Lung (tissue), 12 donors: ENCODE data around the gene MT1F. TPM values are rescaled to one million over a fixed set of nuclear protein-coding genes. Genes with fewer than 3 reads are reported as not detected.
A peak's percentile ranks its signal among the peaks of the same experiment; 100 is the strongest.

Experiments used
- ATAC-seq: fragments of 200-7000 bp; cut with Tn5 transposase; one replicate; pipeline ENCODE4 v1.9.1; 2020; ENCODE audit warnings: moderate number of reproducible peaks; ENCODE audit not compliant: insufficient read depth, low FRiP score
- DNase-seq, 3 donors: peaks; one replicate each; pipeline ENCODE4 v3.0.0-alpha.2; 2013 to 2017
- H3K27ac ChIP-seq, 2 donors: one replicate each; pipeline ENCODE4 v1.5.1; 2013; ENCODE audit warnings: mild to moderate bottlenecking in 2 of 2, moderate library complexity in 2 of 2, control low read depth in 1 of 2, inconsistent platforms in 1 of 2, low read depth in 1 of 2, low read length in 1 of 2
- H3K27me3 ChIP-seq, 3 donors: one replicate each; pipeline ENCODE4 v1.5.1; 2013; ENCODE audit warnings: low read length in 2 of 3; ENCODE audit not compliant: control insufficient read depth in 3 of 3, insufficient read depth in 3 of 3
- H3K36me3 ChIP-seq, 4 donors: one replicate each; pipeline ENCODE4 v1.5.1; 2013; ENCODE audit warnings: low read length in 4 of 4, mild to moderate bottlenecking in 1 of 4, moderate library complexity in 1 of 4; ENCODE audit not compliant: control insufficient read depth in 4 of 4, insufficient read depth in 4 of 4
- H3K4me1 ChIP-seq, 5 donors: one replicate each; pipeline ENCODE4 v1.5.1; 2013; ENCODE audit warnings: low read length in 5 of 5, mild to moderate bottlenecking in 2 of 5, moderate library complexity in 1 of 5; ENCODE audit not compliant: control insufficient read depth in 5 of 5, insufficient read depth in 5 of 5
- H3K4me3 ChIP-seq: one replicate; pipeline ENCODE4 v1.5.1; 2013; ENCODE audit warnings: mild to moderate bottlenecking, control low read depth, moderate library complexity
- H3K9ac ChIP-seq, 2 donors: one replicate each; pipeline ENCODE4 v1.5.1; 2013; ENCODE audit warnings: low read length in 2 of 2, control low read depth in 1 of 2; ENCODE audit not compliant: insufficient read depth in 1 of 2
- H3K9me3 ChIP-seq, 4 donors: one replicate each; pipeline ENCODE4 v1.5.1; 2013; ENCODE audit warnings: low read length in 3 of 4, mild to moderate bottlenecking in 1 of 4, moderate library complexity in 1 of 4; ENCODE audit not compliant: control insufficient read depth in 4 of 4, insufficient read depth in 3 of 4
- WGBS, 2 donors: extraction: QIAGEN DNeasy Blood & Tissue Kit; methylation state at CpG; one replicate each; pipeline ENCODE4 v1.1.7; 2013; 5-methylcytosine and 5-hydroxymethylcytosine counted together
- polyA plus RNA-seq, 2 donors: library from polyadenylated mRNA; stranded (reverse); fragments of 200-250 nt; gene quantifications; one replicate each; pipeline ENCODE4 v1.2.1, GENCODE V29; 2013
- total RNA-seq, 2 donors: library from RNA; depleted of rRNA in 1 of 2; stranded (reverse); fragments of >200 nt in 1 of 2; gene quantifications; one replicate each; pipeline ENCODE4 v1.2.1, GENCODE V29; 2014 to 2021
- TF ChIP-seq, protein P1 (sequence below): IDR thresholded peaks from 2 replicates; pipeline ENCODE4 v1.5.1; 2012; ENCODE audit warnings: mild to moderate bottlenecking; ENCODE audit errors: control extremely low read depth, extremely low read depth
- donor health status: control.
- donor health status: control.
- donor health status: Bipolar disorder and iron deficiency.
- donor health status: healthy.
- donor health status: DM: yes; HTN: yes; CAD: no.

MT1F gene
- total and polyA plus RNA-seq, 4 donors, result 3.6 to 42.0 (median 20.9) TPM

DNA sequence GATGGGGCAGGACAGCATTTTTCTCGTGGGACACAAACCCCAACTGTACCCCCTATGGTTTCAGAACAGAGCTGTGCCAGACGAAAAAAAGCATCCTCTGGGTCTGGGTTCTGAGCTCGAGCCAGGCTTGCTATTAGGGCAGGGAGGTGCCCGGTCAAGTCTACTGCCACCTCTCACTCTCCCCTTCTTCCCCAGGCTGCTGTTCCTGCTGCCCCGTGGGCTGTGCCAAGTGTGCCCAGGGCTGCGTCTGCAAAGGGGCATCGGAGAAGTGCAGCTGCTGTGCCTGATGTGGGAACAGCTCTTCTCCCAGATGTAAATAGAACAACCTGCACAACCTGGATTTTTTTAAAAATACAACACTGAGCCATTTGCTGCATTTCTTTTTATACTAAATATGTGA, 31.1 kb upstream of the MT1F start:
- TF ChIP-seq, protein P1, sequence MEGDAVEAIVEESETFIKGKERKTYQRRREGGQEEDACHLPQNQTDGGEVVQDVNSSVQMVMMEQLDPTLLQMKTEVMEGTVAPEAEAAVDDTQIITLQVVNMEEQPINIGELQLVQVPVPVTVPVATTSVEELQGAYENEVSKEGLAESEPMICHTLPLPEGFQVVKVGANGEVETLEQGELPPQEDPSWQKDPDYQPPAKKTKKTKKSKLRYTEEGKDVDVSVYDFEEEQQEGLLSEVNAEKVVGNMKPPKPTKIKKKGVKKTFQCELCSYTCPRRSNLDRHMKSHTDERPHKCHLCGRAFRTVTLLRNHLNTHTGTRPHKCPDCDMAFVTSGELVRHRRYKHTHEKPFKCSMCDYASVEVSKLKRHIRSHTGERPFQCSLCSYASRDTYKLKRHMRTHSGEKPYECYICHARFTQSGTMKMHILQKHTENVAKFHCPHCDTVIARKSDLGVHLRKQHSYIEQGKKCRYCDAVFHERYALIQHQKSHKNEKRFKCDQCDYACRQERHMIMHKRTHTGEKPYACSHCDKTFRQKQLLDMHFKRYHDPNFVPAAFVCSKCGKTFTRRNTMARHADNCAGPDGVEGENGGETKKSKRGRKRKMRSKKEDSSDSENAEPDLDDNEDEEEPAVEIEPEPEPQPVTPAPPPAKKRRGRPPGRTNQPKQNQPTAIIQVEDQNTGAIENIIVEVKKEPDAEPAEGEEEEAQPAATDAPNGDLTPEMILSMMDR, result no peak
- H3K27me3 ChIP-seq, result peaks cover 0 to 34% (median 22%) of the 10 kb centered on the region in 3 donors
- no peak overlapping the region for H3K9ac ChIP-seq
- H3K4me3 ChIP-seq, result peak overlapping the region; percentile 55
- ATAC-seq, result no peak
- H3K4me1 ChIP-seq, result peaks cover 0 to 13% (median 0%) of the 10 kb centered on the region in 5 donors
- peak overlapping the region; percentile 91 to 94 for H3K27ac ChIP-seq
- DNase-seq, result no peak
- no peaks in the 10 kb centered on the region for H3K36me3 ChIP-seq
- H3K9me3 ChIP-seq, result peaks cover 0 to 1% (median 0%) of the 10 kb centered on the region in 4 donors
- WGBS, 2 donors, result 52 to 61% methylated on average over 7 of the region's 7 CpGs

DNA sequence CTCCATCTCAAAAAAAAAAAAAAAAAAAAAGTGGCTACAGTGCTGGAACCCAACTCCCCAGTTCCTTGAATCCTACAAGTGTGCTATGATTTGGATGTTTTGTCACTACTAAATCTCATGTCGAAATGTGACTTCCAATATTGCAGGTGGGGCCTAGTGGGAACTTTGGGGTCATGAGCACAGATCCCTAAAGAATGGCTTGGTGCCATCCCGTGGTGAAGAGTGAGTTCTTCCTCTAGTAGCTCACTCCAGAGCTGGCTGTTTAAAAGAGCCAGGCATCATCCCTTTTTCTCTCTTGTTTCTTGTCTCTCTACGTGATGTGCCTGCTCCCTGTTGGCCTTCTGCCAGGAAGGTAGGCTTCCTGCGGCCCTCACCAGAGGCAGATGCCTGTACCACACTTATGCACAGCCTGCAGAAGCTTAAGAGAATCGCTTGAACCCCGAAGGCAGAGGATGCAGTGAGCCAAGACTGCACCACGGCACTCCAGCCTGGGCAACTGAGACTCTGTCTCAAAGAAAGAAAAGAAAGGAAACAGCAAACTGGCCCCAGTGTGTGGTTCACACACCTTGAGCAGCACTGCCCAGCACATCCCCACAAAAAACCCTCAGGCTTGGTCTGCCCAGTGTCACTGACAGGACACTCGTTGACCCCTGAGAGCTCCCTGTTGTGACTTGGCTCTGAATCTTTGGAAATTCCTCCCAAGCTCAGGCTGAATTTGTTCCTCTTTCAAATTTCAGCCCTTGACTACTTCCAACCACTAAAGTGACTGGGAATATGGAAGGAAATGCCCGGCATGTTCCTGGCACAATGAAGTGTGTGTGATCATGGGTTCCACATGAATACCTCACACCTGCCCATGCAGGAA, 29.0 kb upstream of the MT1F start:
- Histone ChIP-seq H3K9ac (no peak overlapping the region), H3K27me3 (peaks cover 0 to 51% (median 36%) of the 10 kb centered on the region in 3 donors), H3K36me3 (no peaks in the 10 kb centered on the region), H3K4me3 (no peak overlapping the region), H3K4me1 (peaks cover 0 to 21% (median 0%) of the 10 kb centered on the region in 5 donors), H3K27ac (peak overlapping the region in 1 of 2 donors; percentile 3), H3K9me3 (peaks cover 0 to 1% (median 0%) of the 10 kb centered on the region in 4 donors)
- TF ChIP-seq, protein P1, result no peak
- WGBS, 2 donors, result 76 to 79% methylated on average over 9 of the region's 9 CpGs
- ATAC-seq (no peak), DNase-seq (no peak)

DNA sequence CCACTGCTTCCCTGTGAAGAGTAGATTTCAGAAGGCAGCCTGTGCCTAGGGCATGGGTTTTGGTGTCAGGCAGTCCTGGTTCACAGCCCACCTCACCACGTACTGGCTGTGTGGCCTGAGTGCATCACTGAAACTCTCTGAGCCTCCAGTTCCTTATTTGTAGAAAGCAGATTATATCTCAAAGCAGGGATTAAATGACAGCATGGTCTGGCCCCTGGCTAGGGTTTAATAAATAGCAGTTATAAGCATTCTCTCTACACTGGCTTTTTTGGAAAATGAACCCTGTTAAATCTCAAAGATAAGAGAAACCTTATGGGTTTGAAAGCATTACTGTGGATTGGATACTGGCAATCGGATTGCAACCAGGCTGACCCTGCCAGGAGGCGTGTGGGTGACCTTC, 28.2 kb upstream of the MT1F start:
- Histone ChIP-seq H3K9ac (no peak overlapping the region), H3K27me3 (peaks cover 0 to 56% (median 44%) of the 10 kb centered on the region in 3 donors), H3K27ac (no peak overlapping the region), H3K9me3 (peaks cover 0 to 1% (median 0%) of the 10 kb centered on the region in 4 donors), H3K36me3 (no peaks in the 10 kb centered on the region), H3K4me3 (no peak overlapping the region), H3K4me1 (peaks cover 0 to 21% (median 0%) of the 10 kb centered on the region in 5 donors)
- WGBS, 2 donors, result 90 to 91% methylated on average over 3 of the region's 3 CpGs
- TF ChIP-seq, protein P1, result no peak
- no peak for ATAC-seq
- DNase-seq, result no peak
